ENCODE results near the gene CCL3. TPM values are rescaled to one million over a fixed set of nuclear protein-coding genes. Genes with fewer than 3 reads are reported as not detected.
"Not testable (repeated sequence)": the region's sequence is repeated elsewhere in the genome, so short reads cannot be mapped to it uniquely, and the experiment has no call there.

CCL3 gene
- total RNA-seq, 1 donor from 2014 or later = not detected

DNA sequence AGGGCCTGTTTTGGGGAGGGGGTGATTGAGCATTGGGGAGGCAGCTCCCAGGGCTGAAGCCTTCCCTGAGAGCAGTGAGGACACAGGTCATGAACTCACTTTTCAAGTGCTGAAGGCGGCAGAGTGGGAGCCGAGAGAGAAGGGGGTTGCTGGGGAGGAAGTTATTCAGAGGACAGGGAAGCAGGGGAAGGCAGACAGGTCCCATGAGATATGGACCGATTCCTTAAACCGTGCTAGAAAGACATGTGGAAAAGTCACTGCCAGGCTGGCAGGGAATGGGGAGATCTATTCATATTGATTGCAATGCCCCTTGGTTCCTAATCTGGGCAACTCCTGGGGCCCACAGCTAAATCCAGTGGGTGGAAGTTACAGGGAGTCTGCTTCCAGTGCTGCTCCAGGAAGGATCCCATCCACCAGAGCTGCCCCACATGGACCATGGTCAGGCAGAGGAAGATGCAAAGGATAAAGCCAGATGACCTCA is 14.8 kb upstream of the CCL3 start:
- no peak overlapping the region for H3K4me3 Mint-ChIP-seq (ENCODE audit: unreplicated experiment)
- no peak overlapping the region for H3K27ac Mint-ChIP-seq (ENCODE audit: unreplicated experiment)
- H3K27me3 Mint-ChIP-seq (ENCODE audit: low read depth) = peaks cover 20% of the 10 kb centered on the region
- H3K4me1 Mint-ChIP-seq (ENCODE audit: low read depth) = no peaks in the 10 kb centered on the region
- TF ChIP-seq, protein P1, sequence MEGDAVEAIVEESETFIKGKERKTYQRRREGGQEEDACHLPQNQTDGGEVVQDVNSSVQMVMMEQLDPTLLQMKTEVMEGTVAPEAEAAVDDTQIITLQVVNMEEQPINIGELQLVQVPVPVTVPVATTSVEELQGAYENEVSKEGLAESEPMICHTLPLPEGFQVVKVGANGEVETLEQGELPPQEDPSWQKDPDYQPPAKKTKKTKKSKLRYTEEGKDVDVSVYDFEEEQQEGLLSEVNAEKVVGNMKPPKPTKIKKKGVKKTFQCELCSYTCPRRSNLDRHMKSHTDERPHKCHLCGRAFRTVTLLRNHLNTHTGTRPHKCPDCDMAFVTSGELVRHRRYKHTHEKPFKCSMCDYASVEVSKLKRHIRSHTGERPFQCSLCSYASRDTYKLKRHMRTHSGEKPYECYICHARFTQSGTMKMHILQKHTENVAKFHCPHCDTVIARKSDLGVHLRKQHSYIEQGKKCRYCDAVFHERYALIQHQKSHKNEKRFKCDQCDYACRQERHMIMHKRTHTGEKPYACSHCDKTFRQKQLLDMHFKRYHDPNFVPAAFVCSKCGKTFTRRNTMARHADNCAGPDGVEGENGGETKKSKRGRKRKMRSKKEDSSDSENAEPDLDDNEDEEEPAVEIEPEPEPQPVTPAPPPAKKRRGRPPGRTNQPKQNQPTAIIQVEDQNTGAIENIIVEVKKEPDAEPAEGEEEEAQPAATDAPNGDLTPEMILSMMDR (IDR thresholded peaks at IDR 0.05) = no peak
- H3K36me3 Mint-ChIP-seq (ENCODE audit: low read depth) = no peaks in the 10 kb centered on the region
- no peak for DNase-seq (ENCODE audit: low spot score)
- no peaks in the 10 kb centered on the region for H3K9me3 Mint-ChIP-seq (ENCODE audit: low read depth)

DNA sequence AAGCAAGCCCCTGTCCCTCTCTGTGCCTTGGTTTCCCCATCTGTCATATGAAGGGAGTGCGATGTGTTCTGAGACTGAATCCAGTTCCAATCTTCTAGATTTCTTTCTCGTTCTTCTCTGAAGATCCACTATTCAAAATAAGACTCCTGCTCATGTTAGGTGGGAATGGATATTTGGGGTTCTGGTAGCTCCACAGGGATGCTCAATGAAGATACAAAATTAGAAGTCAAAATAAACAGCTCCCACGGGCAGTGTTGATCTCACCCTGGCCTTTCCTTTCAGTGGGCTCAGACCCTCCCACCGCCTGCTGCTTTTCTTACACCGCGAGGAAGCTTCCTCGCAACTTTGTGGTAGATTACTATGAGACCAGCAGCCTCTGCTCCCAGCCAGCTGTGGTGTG is 14.3 kb upstream of the CCL3 start:
- H3K27ac Mint-ChIP-seq (ENCODE audit: unreplicated experiment); DNase-seq (ENCODE audit: low spot score); H3K36me3 Mint-ChIP-seq (ENCODE audit: low read depth); H3K4me3 Mint-ChIP-seq (ENCODE audit: unreplicated experiment); H3K9me3 Mint-ChIP-seq (ENCODE audit: low read depth); H3K4me1 Mint-ChIP-seq (ENCODE audit: low read depth): not testable (repeated sequence)
- peaks cover 19% of the 10 kb centered on the region for H3K27me3 Mint-ChIP-seq (ENCODE audit: low read depth)

DNA sequence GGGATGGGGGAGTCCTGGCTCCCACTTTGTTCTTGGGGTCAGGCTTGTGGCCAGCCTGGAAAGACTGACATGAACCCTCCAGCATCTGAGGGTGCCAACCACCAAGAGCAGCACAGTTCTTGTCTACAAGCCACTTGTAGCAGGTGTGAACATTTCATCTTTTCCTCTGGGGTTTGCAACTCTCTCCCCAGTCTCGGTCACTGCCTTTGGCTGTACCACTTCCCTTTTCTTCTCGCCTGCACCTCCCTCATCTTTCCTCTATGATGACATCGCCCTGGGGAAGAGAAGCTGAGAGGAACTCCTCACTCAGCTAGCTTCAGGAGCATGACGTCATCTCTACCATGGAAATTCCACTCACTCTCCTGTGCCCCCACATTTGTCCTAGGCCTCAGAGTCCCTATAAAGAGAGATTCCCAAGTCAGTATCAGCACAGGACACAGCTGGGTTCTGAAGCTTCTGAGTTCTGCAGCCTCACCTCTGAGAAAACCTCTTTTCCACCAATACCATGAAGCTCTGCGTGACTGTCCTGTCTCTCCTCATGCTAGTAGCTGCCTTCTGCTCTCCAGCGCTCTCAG is 13.5 kb upstream of the CCL3 start, which contains the start of gene CCL4:
CCL4 (plus strand) TSS at position 427 of the 575 bp plus-strand sequence; CDS start at position 506, 79 bp downstream.
- H3K36me3 Mint-ChIP-seq (ENCODE audit: low read depth); H3K4me1 Mint-ChIP-seq (ENCODE audit: low read depth); DNase-seq (ENCODE audit: low spot score); H3K4me3 Mint-ChIP-seq (ENCODE audit: unreplicated experiment); H3K27ac Mint-ChIP-seq (ENCODE audit: unreplicated experiment); H3K9me3 Mint-ChIP-seq (ENCODE audit: low read depth): not testable (repeated sequence)
- peaks cover 21% of the 10 kb centered on the region for H3K27me3 Mint-ChIP-seq (ENCODE audit: low read depth)

DNA sequence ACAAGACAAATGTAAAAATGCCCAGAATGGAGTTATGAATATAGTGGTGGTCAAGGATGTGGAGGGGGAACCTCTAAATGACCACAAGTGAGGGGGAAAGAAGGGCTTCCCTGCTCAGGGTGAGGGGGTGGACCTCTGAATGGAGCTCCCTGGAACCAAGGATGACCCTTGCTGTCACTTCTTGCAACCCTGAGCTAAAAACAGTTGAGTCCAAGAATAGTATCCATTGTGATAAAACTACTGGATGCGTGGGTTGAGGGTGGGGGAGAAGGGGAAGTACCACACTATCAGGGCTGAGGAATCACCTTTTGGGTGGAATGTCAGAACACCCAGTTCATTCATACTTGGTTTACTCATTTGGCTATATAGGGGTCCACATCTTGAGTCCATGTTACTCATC is 9.1 kb upstream of the CCL3 start:
- H3K27ac Mint-ChIP-seq (ENCODE audit: unreplicated experiment); H3K4me1 Mint-ChIP-seq (ENCODE audit: low read depth); DNase-seq (ENCODE audit: low spot score); H3K9me3 Mint-ChIP-seq (ENCODE audit: low read depth); H3K4me3 Mint-ChIP-seq (ENCODE audit: unreplicated experiment); H3K36me3 Mint-ChIP-seq (ENCODE audit: low read depth): not testable (repeated sequence)
- peaks cover 18% of the 10 kb centered on the region for H3K27me3 Mint-ChIP-seq (ENCODE audit: low read depth)

DNA sequence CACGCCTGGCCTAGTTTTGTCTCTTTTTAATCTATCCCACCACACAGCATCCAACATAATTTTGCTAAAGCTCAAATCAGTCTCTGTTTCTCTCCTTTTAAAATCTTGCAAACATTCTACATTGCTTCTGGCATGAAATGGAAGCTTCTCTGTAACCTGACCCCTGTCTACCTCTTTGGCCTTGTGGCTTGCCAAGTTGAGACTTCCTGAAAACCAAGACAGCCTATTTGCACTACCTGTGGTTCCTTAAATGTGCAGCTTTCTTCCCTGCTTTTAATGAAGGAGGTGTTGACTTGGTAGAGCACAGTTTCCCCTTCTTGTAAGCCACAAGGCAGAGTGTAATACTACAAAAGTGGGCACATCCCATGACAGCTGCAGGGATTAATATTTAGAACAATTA is 6.0 kb upstream of the CCL3 start:
- H3K27ac Mint-ChIP-seq (ENCODE audit: unreplicated experiment) = no peak overlapping the region
- H3K4me1 Mint-ChIP-seq (ENCODE audit: low read depth) = no peaks in the 10 kb centered on the region
- H3K27me3 Mint-ChIP-seq (ENCODE audit: low read depth) = peaks cover 33% of the 10 kb centered on the region
- no peaks in the 10 kb centered on the region for H3K9me3 Mint-ChIP-seq (ENCODE audit: low read depth)
- no peak for DNase-seq (ENCODE audit: low spot score)
- TF ChIP-seq, protein P1 (IDR thresholded peaks at IDR 0.05) = no peak
- H3K4me3 Mint-ChIP-seq (ENCODE audit: unreplicated experiment) = no peak overlapping the region
- H3K36me3 Mint-ChIP-seq (ENCODE audit: low read depth) = no peaks in the 10 kb centered on the region

DNA sequence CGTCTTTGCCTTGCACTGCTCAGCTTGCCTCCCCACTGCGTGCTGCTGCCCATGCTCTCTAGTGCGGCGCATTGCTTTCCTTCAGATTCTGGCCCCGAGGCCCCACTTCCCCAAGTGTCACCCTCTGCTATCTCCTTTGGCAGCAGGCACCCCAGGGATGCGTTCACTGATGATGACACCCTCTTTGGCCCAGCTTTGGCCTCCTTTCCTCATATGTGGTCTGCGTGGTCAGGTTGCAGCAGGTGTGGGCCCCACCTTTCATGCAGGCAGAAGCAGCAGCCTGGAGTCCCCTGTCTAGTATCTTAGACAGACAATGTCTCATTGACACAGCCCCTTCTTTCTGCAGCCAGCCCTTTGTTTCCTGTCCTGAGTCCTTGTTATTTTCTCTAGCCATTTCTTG is 4.8 kb upstream of the CCL3 start:
- H3K4me3 Mint-ChIP-seq (ENCODE audit: unreplicated experiment) = no peak overlapping the region
- H3K9me3 Mint-ChIP-seq (ENCODE audit: low read depth) = no peaks in the 10 kb centered on the region
- H3K27ac Mint-ChIP-seq (ENCODE audit: unreplicated experiment) = no peak overlapping the region
- TF ChIP-seq, protein P1 (IDR thresholded peaks at IDR 0.05) = no peak
- no peaks in the 10 kb centered on the region for H3K36me3 Mint-ChIP-seq (ENCODE audit: low read depth)
- DNase-seq (ENCODE audit: low spot score) = no peak
- peaks cover 31% of the 10 kb centered on the region for H3K27me3 Mint-ChIP-seq (ENCODE audit: low read depth)
- H3K4me1 Mint-ChIP-seq (ENCODE audit: low read depth) = no peaks in the 10 kb centered on the region

DNA sequence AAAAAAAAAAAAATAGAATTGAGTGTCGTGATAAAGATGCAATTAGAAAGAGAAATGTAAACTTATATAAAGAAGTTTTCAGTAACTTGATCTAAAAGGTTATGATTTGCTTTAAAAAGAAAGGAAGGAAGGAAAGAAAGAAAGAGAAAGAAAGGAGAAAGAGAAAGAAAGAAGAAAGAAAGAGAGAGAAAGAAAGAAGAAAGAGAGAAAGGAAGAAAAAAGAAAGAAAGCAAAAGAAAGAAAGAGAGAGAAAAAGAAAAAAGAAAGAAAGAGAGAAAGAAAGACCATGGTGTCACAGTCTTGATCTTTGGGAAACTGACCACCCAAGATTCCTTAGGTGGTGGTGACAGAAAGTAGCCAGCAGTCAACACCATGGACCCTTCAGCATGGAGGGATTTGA is 4.3 kb upstream of the CCL3 start:
- Mint-ChIP-seq H3K27ac (ENCODE audit: unreplicated experiment) (no peak overlapping the region), H3K36me3 (ENCODE audit: low read depth) (no peaks in the 10 kb centered on the region), H3K27me3 (ENCODE audit: low read depth) (peaks cover 31% of the 10 kb centered on the region), H3K9me3 (ENCODE audit: low read depth) (no peaks in the 10 kb centered on the region), H3K4me3 (ENCODE audit: unreplicated experiment) (no peak overlapping the region), H3K4me1 (ENCODE audit: low read depth) (no peaks in the 10 kb centered on the region)
- no peak for DNase-seq (ENCODE audit: low spot score)
- TF ChIP-seq, protein P1 (IDR thresholded peaks at IDR 0.05) = no peak

DNA sequence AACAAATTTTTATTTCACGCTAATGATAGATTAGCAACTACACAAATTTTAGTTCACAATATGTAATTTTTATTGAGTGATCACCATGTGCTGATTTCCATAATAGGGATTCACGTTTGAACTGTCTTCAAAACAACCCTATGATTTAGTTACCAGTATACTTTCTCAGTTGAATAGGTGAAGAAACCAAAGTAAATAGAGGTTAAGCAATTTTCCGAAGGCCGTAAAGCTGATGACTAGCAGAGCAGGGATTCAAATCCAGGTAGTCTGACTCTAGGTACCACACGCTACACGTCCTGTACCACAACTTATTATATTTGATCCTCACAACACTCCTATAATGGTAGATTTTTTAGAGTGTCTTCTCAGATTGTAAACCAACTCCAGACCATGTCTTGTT is 2.8 kb upstream of the CCL3 start:
- H3K4me1 Mint-ChIP-seq (ENCODE audit: low read depth); H3K36me3 Mint-ChIP-seq (ENCODE audit: low read depth); DNase-seq (ENCODE audit: low spot score); H3K4me3 Mint-ChIP-seq (ENCODE audit: unreplicated experiment); H3K9me3 Mint-ChIP-seq (ENCODE audit: low read depth); H3K27ac Mint-ChIP-seq (ENCODE audit: unreplicated experiment): not testable (repeated sequence)
- H3K27me3 Mint-ChIP-seq (ENCODE audit: low read depth) = peaks cover 37% of the 10 kb centered on the region
